HCT116 (cell line): ENCODE results near the gene ARSI. TPM values are rescaled to one million over a fixed set of nuclear protein-coding genes. Genes with fewer than 3 reads are reported as not detected.

ENCODE experiments used
- ATAC-seq: fragments of 200-7000 bp; cut with Tn5 transposase; 2 replicates; pipeline ENCODE4 v1.9.1; 2020; ENCODE audit warnings: mild to moderate bottlenecking, moderate library complexity
- BruUV-seq: library from RNA; stranded (reverse); fragments of 400-500 nt; replicated peaks from 2 replicates; lab custom pipeline; 2021; lab: Mats Ljungman, UMichigan
- CTCF ChIA-PET: fragments of 300-600 bp; sonication (Branson Sonifier 250); formaldehyde crosslinking; loops from one replicate; lab custom pipeline; 2021; ENCODE audit warnings: antibody characterized with exemption; lab: Charles Lee
- POLR2A ChIA-PET: fragments of 300-600, 350-600 bp; sonication (Branson Sonifier 250); formaldehyde crosslinking; loops from one replicate; lab custom pipeline; 2021; ENCODE audit warnings: antibody characterized with exemption; lab: Charles Lee
- RAD21 ChIA-PET, 2 experiments: fragments of 300-600 bp; sonication (Branson Sonifier 250); formaldehyde crosslinking; loops; one replicate each; lab custom pipeline; 2023; ENCODE audit warnings: low total read pairs in 2 of 2; ENCODE audit not compliant: uncharacterized antibody in 2 of 2, unreplicated experiment in 2 of 2, low non-redundant PET in 1 of 2; lab: Charles Lee
- DNase-seq: peaks from one replicate; pipeline ENCODE4 v3.0.0-alpha.2; 2010; ENCODE audit warnings: low read depth, low spot score
- H2AFZ ChIP-seq: fragments of 200-600 bp; shearing (Covaris generic), sonication (generic); 2 replicates; pipeline ENCODE4 v1.6.1; 2017; ENCODE audit warnings: low read depth, mixed run types, mixed read lengths, antibody characterized with exemption, low read length; ENCODE audit not compliant: poor library complexity, severe bottlenecking
- H3K27ac ChIP-seq: 2 replicates; pipeline ENCODE4 v1.5.1; 2012; ENCODE audit warnings: low read depth, low read length
- H3K27me3 ChIP-seq: fragments of 200-600 bp; sonication (generic); 2 replicates; pipeline ENCODE4 v1.6.1; 2016; ENCODE audit warnings: mixed run types, low read length, mixed read lengths; ENCODE audit not compliant: insufficient read depth
- H3K36me3 ChIP-seq, 2 experiments: fragments of 200-500 bp in 1 of 2; fragments of 200-600 bp in 1 of 2; sonication (Bioruptor generic) in 1 of 2; sonication (generic) in 1 of 2; 2 replicates each; pipeline versions ENCODE4 v1.5.1 to v1.6.1; 2014 to 2016; ENCODE audit warnings: low read length in 2 of 2, inconsistent platforms in 1 of 2, mixed read lengths in 1 of 2, mixed run types in 1 of 2; ENCODE audit not compliant: insufficient read depth in 2 of 2, control insufficient read depth in 1 of 2
- H3K4me1 ChIP-seq, 2 experiments: fragments of 200-600 bp in 1 of 2; sonication (generic) in 1 of 2; 2 replicates each; pipeline versions ENCODE4 v1.5.1 to v1.6.1; 2012 to 2017; ENCODE audit warnings: low read length in 2 of 2, inconsistent platforms in 1 of 2, mild to moderate bottlenecking in 1 of 2, mixed read lengths in 1 of 2, mixed run types in 1 of 2, moderate library complexity in 1 of 2; ENCODE audit not compliant: insufficient read depth in 2 of 2, control insufficient read depth in 1 of 2
- H3K4me2 ChIP-seq: fragments of 200-600 bp; sonication (generic); 2 replicates; pipeline ENCODE4 v1.6.1; 2017; ENCODE audit warnings: mixed run types, low read length, mixed read lengths
- H3K4me3 ChIP-seq, 2 experiments: fragments of 200-600 bp in 1 of 2; sonication (generic) in 1 of 2; replicated peaks in 1 of 2; 2 replicates each; pipeline ENCODE4 v1.5.1; 2011 to 2016; ENCODE audit warnings: low read length in 2 of 2, control low read depth in 1 of 2, low read depth in 1 of 2, mild to moderate bottlenecking in 1 of 2, mixed read lengths in 1 of 2, mixed run types in 1 of 2
- H3K79me2 ChIP-seq: fragments of 200-600 bp; sonication (generic); 2 replicates; pipeline ENCODE4 v1.6.1; 2017; ENCODE audit warnings: mild to moderate bottlenecking, mixed run types, low read length, moderate library complexity, mixed read lengths; ENCODE audit not compliant: insufficient read depth
- H3K9ac ChIP-seq: fragments of 200-600 bp; sonication (generic); 2 replicates; pipeline ENCODE4 v1.6.1; 2016; ENCODE audit warnings: low read length, mixed read lengths
- H3K9me2 ChIP-seq: fragments of 200-600 bp; sonication (generic), shearing (Covaris generic); 2 replicates; pipeline ENCODE4 v1.6.1; 2017; ENCODE audit warnings: mixed run types, mild to moderate bottlenecking, moderate library complexity; ENCODE audit not compliant: insufficient read depth
- H3K9me3 ChIP-seq, 2 experiments: fragments of 200-500 bp in 1 of 2; fragments of 200-600 bp in 1 of 2; sonication (Bioruptor generic) in 1 of 2; sonication (generic) in 1 of 2; 2 replicates each; pipeline ENCODE4 v1.6.1; 2014 to 2017; ENCODE audit warnings: low read length in 2 of 2, mixed read lengths in 2 of 2, inconsistent platforms in 1 of 2, low read depth in 1 of 2, mild to moderate bottlenecking in 1 of 2, mixed run types in 1 of 2, moderate library complexity in 1 of 2; ENCODE audit not compliant: control insufficient read depth in 1 of 2, insufficient read depth in 1 of 2
- H4K20me1 ChIP-seq: fragments of 200-600 bp; sonication (generic), shearing (Covaris generic); 2 replicates; pipeline ENCODE4 v1.6.1; 2017; ENCODE audit warnings: mixed run types, mild to moderate bottlenecking, moderate library complexity; ENCODE audit not compliant: insufficient read depth
- CBX3 ChIP-seq: IDR thresholded peaks from 2 replicates; pipeline ENCODE4 v1.6.1; 2012; ENCODE audit warnings: low read depth
- CTCF ChIP-seq, 3 experiments: fragments of 200-600 bp in 1 of 3; sonication (generic) in 1 of 3; IDR thresholded peaks in 2 of 3; conservative IDR thresholded peaks in 1 of 3; 2 replicates each; pipeline ENCODE4 v1.5.1; 2012 to 2017; ENCODE audit warnings: low read depth in 2 of 3, low read length in 2 of 3, antibody characterized with exemption in 1 of 3, borderline replicate concordance in 1 of 3, control low read depth in 1 of 3, mild to moderate bottlenecking in 1 of 3, mixed read lengths in 1 of 3, mixed run types in 1 of 3, moderate library complexity in 1 of 3; ENCODE audit not compliant: insufficient read depth in 1 of 3
- ELF1 ChIP-seq: IDR thresholded peaks from 2 replicates; pipeline ENCODE4 v1.6.1; 2012; ENCODE audit warnings: low read depth, borderline replicate concordance
- EZH2 ChIP-seq: fragments of 200-600 bp; sonication (generic); IDR thresholded peaks from 2 replicates; pipeline ENCODE4 v1.6.1; 2017; ENCODE audit warnings: antibody characterized with exemption, mixed run types
- EZH2phosphoT487 ChIP-seq: fragments of 200-600 bp; IDR thresholded peaks from 2 replicates; pipeline ENCODE4 v1.6.1; 2018; ENCODE audit warnings: antibody characterized with exemption, borderline replicate concordance
- POLR2AphosphoS5 ChIP-seq: IDR thresholded peaks from 2 replicates; pipeline ENCODE4 v1.6.1; 2011; ENCODE audit warnings: mild to moderate bottlenecking, low read depth, low read length, moderate library complexity
- RAD21 ChIP-seq: IDR thresholded peaks from 2 replicates; pipeline ENCODE4 v1.6.1; 2012; ENCODE audit warnings: low read depth, mild to moderate bottlenecking
- SIN3A ChIP-seq: IDR thresholded peaks from 2 replicates; pipeline ENCODE4 v1.6.1; 2012; ENCODE audit warnings: low read depth
- SP1 ChIP-seq: IDR thresholded peaks from 2 replicates; pipeline ENCODE4 v1.6.1; 2012; ENCODE audit warnings: low read depth
- SRF ChIP-seq: IDR thresholded peaks from 2 replicates; pipeline ENCODE4 v1.6.1; 2012; ENCODE audit warnings: low read depth
- TCF7L2 ChIP-seq: IDR thresholded peaks from 2 replicates; pipeline ENCODE4 v1.7.0; 2011; ENCODE audit warnings: borderline replicate concordance, inconsistent platforms; ENCODE audit not compliant: insufficient read depth, insufficient read length; ENCODE audit errors: extremely low read depth
- YY1 ChIP-seq: IDR thresholded peaks from 2 replicates; pipeline ENCODE4 v1.6.1; 2011; ENCODE audit warnings: low read length, low read depth, moderate library complexity, mild to moderate bottlenecking; ENCODE audit not compliant: insufficient replicate concordance; ENCODE audit errors: extremely low read depth
- ZBTB33 ChIP-seq: IDR thresholded peaks from 2 replicates; pipeline ENCODE4 v1.6.1; 2011; ENCODE audit warnings: mild to moderate bottlenecking, low read length, moderate library complexity; ENCODE audit not compliant: insufficient replicate concordance; ENCODE audit errors: extremely low read depth
- ZFX ChIP-seq: fragments of 450-650 bp; IDR thresholded peaks from 2 replicates; pipeline ENCODE4 v1.6.1; 2017
- intact Hi-C: fragments of 100-400 bp; cut with micrococcal nuclease; formaldehyde crosslinking; loops from 2 replicates; pipeline ENCODE4 v1.10.0; 2022
- total RNA-seq: library from RNA; stranded (reverse); gene quantifications from one replicate; pipeline ENCODE4 v1.2.1, GENCODE V29; 2021; ENCODE audit not compliant: unreplicated experiment
- TF ChIP-seq, protein P1 (sequence below): IDR thresholded peaks from 2 replicates; pipeline ENCODE4 v1.6.1; 2012
- TF ChIP-seq, protein P2 (sequence below): IDR thresholded peaks from 2 replicates; pipeline ENCODE4 v1.6.1; 2012; ENCODE audit warnings: low read depth
- TF ChIP-seq, protein P3 (sequence below): IDR thresholded peaks from 2 replicates; pipeline ENCODE4 v1.6.1; 2012

Gene ARSI
- total RNA-seq, 1 experiment from 2014 or later = 0.07 TPM

DNA sequence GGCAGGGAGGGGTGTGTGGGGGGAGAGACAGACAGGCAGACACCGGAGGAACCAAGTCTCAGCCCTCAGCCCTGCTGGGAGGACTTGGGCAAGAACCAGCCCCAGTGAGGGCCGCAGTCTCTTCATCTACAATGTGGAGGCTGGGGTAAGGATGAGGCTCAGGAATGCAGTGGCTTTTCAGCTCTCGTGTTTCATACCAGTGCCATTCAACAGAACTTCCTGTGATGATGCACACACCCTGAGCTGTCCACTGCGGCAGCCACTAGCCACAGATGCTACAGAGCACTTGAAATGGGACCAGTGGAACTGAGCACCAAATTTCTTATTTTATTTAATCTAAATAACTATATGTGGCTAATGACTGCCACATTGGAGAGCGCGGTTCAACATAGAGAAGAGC is 23.8 kb downstream of the ARSI start:
- H2AFZ ChIP-seq = no peak overlapping the region
- ChIA-PET RAD21 (no interaction called here), CTCF (no interaction called here), POLR2A (no interaction called here)
- no peak overlapping the region for H3K4me3 ChIP-seq
- H3K79me2 ChIP-seq = no peaks in the 10 kb centered on the region
- no peak for TF ChIP-seq ZFX
- TF ChIP-seq ZBTB33 = no peak
- TF ChIP-seq RAD21 = no peak
- TF ChIP-seq, protein P1, sequence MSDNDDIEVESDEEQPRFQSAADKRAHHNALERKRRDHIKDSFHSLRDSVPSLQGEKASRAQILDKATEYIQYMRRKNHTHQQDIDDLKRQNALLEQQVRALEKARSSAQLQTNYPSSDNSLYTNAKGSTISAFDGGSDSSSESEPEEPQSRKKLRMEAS = no peak
- no peak for TF ChIP-seq SP1
- no peak for TF ChIP-seq TCF7L2
- no peak for TF ChIP-seq CBX3
- TF ChIP-seq ELF1 = no peak
- TF ChIP-seq CTCF (IDR thresholded peaks at IDR 0.05 in 2 of 3, conservative IDR thresholded peaks at IDR 0.05 in 1 of 3; ENCODE audit: borderline replicate concordance in 1 of 3, insufficient read depth in 1 of 3, low read depth in 2 of 3, low read length in 2 of 3) = no peak
- no peak for TF ChIP-seq SRF
- no peak for TF ChIP-seq EZH2
- TF ChIP-seq POLR2AphosphoS5 = no peak
- TF ChIP-seq EZH2phosphoT487 = no peak
- TF ChIP-seq, protein P2, sequence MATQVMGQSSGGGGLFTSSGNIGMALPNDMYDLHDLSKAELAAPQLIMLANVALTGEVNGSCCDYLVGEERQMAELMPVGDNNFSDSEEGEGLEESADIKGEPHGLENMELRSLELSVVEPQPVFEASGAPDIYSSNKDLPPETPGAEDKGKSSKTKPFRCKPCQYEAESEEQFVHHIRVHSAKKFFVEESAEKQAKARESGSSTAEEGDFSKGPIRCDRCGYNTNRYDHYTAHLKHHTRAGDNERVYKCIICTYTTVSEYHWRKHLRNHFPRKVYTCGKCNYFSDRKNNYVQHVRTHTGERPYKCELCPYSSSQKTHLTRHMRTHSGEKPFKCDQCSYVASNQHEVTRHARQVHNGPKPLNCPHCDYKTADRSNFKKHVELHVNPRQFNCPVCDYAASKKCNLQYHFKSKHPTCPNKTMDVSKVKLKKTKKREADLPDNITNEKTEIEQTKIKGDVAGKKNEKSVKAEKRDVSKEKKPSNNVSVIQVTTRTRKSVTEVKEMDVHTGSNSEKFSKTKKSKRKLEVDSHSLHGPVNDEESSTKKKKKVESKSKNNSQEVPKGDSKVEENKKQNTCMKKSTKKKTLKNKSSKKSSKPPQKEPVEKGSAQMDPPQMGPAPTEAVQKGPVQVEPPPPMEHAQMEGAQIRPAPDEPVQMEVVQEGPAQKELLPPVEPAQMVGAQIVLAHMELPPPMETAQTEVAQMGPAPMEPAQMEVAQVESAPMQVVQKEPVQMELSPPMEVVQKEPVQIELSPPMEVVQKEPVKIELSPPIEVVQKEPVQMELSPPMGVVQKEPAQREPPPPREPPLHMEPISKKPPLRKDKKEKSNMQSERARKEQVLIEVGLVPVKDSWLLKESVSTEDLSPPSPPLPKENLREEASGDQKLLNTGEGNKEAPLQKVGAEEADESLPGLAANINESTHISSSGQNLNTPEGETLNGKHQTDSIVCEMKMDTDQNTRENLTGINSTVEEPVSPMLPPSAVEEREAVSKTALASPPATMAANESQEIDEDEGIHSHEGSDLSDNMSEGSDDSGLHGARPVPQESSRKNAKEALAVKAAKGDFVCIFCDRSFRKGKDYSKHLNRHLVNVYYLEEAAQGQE = no peak
- no peak for TF ChIP-seq YY1
- TF ChIP-seq, protein P3, sequence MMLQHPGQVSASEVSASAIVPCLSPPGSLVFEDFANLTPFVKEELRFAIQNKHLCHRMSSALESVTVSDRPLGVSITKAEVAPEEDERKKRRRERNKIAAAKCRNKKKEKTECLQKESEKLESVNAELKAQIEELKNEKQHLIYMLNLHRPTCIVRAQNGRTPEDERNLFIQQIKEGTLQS = no peak
- TF ChIP-seq SIN3A = no peak
- no peak for ATAC-seq
- no peak overlapping the region for H3K27ac ChIP-seq
- H3K36me3 ChIP-seq = no peaks in the 10 kb centered on the region
- BruUV-seq = no TSS peak
- H3K9ac ChIP-seq = no peak overlapping the region
- no peaks in the 10 kb centered on the region for H3K4me1 ChIP-seq
- no peak overlapping the region for H3K4me2 ChIP-seq
- no peak for DNase-seq
- no peaks in the 10 kb centered on the region for H4K20me1 ChIP-seq
- no peaks in the 10 kb centered on the region for H3K9me3 ChIP-seq
- H3K27me3 ChIP-seq = no peaks in the 10 kb centered on the region
- no peaks in the 10 kb centered on the region for H3K9me2 ChIP-seq
- intact Hi-C loops = no loop called here
